K562 (cell line): ENCODE data around the gene HOXD12. TPM values are rescaled to one million over a fixed set of nuclear protein-coding genes. Genes with fewer than 3 reads are reported as not detected.

Experiments
- ATAC-seq: fragments of 200-7000 bp; cut with Tn5 transposase; 3 replicates; pipeline ENCODE4 v1.9.1; 2020; ENCODE audit warnings: moderate library complexity
- BruUV-seq: library from RNA; stranded (reverse); fragments of 400-500 nt; replicated peaks from 2 replicates; lab custom pipeline; 2021; lab: Mats Ljungman, UMichigan
- CTCF ChIA-PET: fragments of 300-600 bp; formaldehyde crosslinking; extraction: SDS; loops from one replicate; lab custom pipeline; 2021; ENCODE audit warnings: low intra/inter-chr PET ratio; lab: Yijun Ruan, JAX
- POLR2A ChIA-PET: fragments of 300-600, 350-650 bp; sonication (Branson Sonifier 250); formaldehyde crosslinking; extraction: SDS; loops from one replicate; lab custom pipeline; 2021; ENCODE audit warnings: antibody characterized with exemption, inconsistent platforms; lab: Yijun Ruan, JAX
- DNase-seq, 4 experiments: peaks; one replicate each; pipeline versions ENCODE4 v3.0.0 to v3.0.0-alpha.2; 2011 to 2018; ENCODE audit warnings: low spot score in 3 of 4, mixed read lengths in 3 of 4; ENCODE audit errors: extremely low read depth in 1 of 4
- FAIRE-seq: peaks from 2 replicates; lab custom pipeline; 2011; peaks lifted over from hg19 to GRCh38; lab: Jason Lieb, UNC
- H2AFZ ChIP-seq: 2 replicates; pipeline ENCODE4 v1.6.0; 2011; ENCODE audit warnings: low read depth, low read length, control low read depth, inconsistent platforms
- H3K27ac ChIP-seq: fragments of 200-600 bp; 3 replicates; pipeline ENCODE4 v1.8.0; 2011; ENCODE audit warnings: low read depth, mild to moderate bottlenecking, control low read depth, inconsistent platforms, low read length, moderate library complexity, mixed read lengths; ENCODE audit errors: extremely low read depth
- H3K27me3 ChIP-seq, 2 experiments: fragments of 300-600 bp in 1 of 2; 2 replicates in 1 of 2; 3 replicates in 1 of 2; pipeline versions ENCODE4 v1.6.0 to v1.8.0; 2011; ENCODE audit warnings: inconsistent platforms in 2 of 2, low read length in 2 of 2, mild to moderate bottlenecking in 1 of 2, mixed read lengths in 1 of 2, moderate library complexity in 1 of 2; ENCODE audit not compliant: control insufficient read depth in 2 of 2, insufficient read depth in 2 of 2
- H3K36me3 ChIP-seq: fragments of 300-600 bp; 3 replicates; pipeline ENCODE4 v1.8.0; 2011; ENCODE audit warnings: mild to moderate bottlenecking, low read length, inconsistent platforms; ENCODE audit not compliant: control insufficient read depth, insufficient read depth
- H3K4me1 ChIP-seq, 2 experiments: fragments of 200-600 bp in 1 of 2; replicated peaks in 1 of 2; 2 replicates in 1 of 2; 3 replicates in 1 of 2; pipeline versions ENCODE4 v1.5.1 to v1.8.0; 2011; ENCODE audit warnings: inconsistent platforms in 2 of 2, low read length in 2 of 2, mild to moderate bottlenecking in 1 of 2, mixed read lengths in 1 of 2, moderate library complexity in 1 of 2; ENCODE audit not compliant: control insufficient read depth in 2 of 2, insufficient read depth in 2 of 2
- H3K4me2 ChIP-seq: 2 replicates; pipeline ENCODE4 v1.6.1; 2011; ENCODE audit warnings: low read length, control low read depth, inconsistent platforms, mixed read lengths; ENCODE audit not compliant: insufficient read depth
- H3K4me3 ChIP-seq: fragments of 200-600 bp; sonication (generic), shearing (Covaris generic); 2 replicates; pipeline ENCODE4 v1.5.1; 2016; ENCODE audit warnings: control low read depth, inconsistent platforms
- H3K79me2 ChIP-seq: fragments of 200-600 bp; 3 replicates; pipeline ENCODE4 v1.8.0; 2011; ENCODE audit warnings: low read length, inconsistent platforms; ENCODE audit not compliant: control insufficient read depth, insufficient read depth
- H3K9ac ChIP-seq, 2 experiments: 2 replicates each; pipeline versions ENCODE4 v1.6.0 to v1.6.1; 2011; ENCODE audit warnings: low read depth in 2 of 2, low read length in 2 of 2, control low read depth in 1 of 2, inconsistent platforms in 1 of 2, mild to moderate bottlenecking in 1 of 2, mixed read lengths in 1 of 2; ENCODE audit not compliant: insufficient read depth in 1 of 2
- H3K9me1 ChIP-seq: one replicate; pipeline ENCODE4 v1.6.0; 2011; ENCODE audit warnings: inconsistent platforms, mild to moderate bottlenecking, low read length, moderate library complexity; ENCODE audit not compliant: control insufficient read depth, insufficient read depth
- H3K9me3 ChIP-seq: replicated peaks from 2 replicates; pipeline ENCODE4 v1.5.1; 2011; ENCODE audit warnings: low read depth, low read length, inconsistent platforms; ENCODE audit not compliant: control insufficient read depth, insufficient read depth
- H4K20me1 ChIP-seq: replicated peaks from 2 replicates; pipeline ENCODE4 v1.6.1; 2011; ENCODE audit warnings: low read length, inconsistent platforms, mixed read lengths; ENCODE audit not compliant: control insufficient read depth, insufficient read depth
- CBFB ChIP-seq: sonication (generic); formaldehyde crosslinking; IDR thresholded peaks from 2 replicates; pipeline ENCODE4 v1.4.0; 2020; ENCODE audit warnings: mild to moderate bottlenecking, missing genetic modification reagents
- CBX3 ChIP-seq, 2 experiments: IDR thresholded peaks; 1 replicate in 1 of 2; 2 replicates in 1 of 2; pipeline ENCODE4 v1.6.1; 2012; ENCODE audit warnings: inconsistent platforms in 2 of 2, low read length in 2 of 2, borderline replicate concordance in 1 of 2, control low read depth in 1 of 2
- CBX5 ChIP-seq: IDR thresholded peaks from 2 replicates; pipeline ENCODE4 v1.6.1; 2014; ENCODE audit warnings: low read depth, borderline replicate concordance
- CXXC5 ChIP-seq: fragments of 250-450 bp; sonication (Bioruptor Pico); IDR thresholded peaks from 2 replicates; pipeline ENCODE4 v1.8.0; 2022; ENCODE audit warnings: inconsistent platforms, mild to moderate bottlenecking, moderate library complexity
- NR1H2 ChIP-seq: sonication (generic); formaldehyde crosslinking; IDR thresholded peaks from 2 replicates; pipeline ENCODE4 v1.4.0; 2020; ENCODE audit warnings: mild to moderate bottlenecking, missing genetic modification reagents
- NR2C2 ChIP-seq, 2 experiments: fragments of 200-800 bp in 1 of 2; sonication (Bioruptor generic) in 1 of 2; sonication (generic) in 1 of 2; formaldehyde crosslinking in 1 of 2; IDR thresholded peaks; 2 replicates each; pipeline versions ENCODE4 v1.6.1 to v1.8.0; 2016 to 2022; ENCODE audit warnings: mild to moderate bottlenecking in 1 of 2, missing compliant biosample characterization in 1 of 2, missing genetic modification characterization in 1 of 2, missing genetic modification reagents in 1 of 2
- SMARCE1 ChIP-seq: fragments of 450-650 bp; IDR thresholded peaks from 2 replicates; pipeline ENCODE4 v1.7.1; 2016; ENCODE audit warnings: mild to moderate bottlenecking
- ZBTB2 ChIP-seq: fragments of 450-650 bp; IDR thresholded peaks from 2 replicates; pipeline ENCODE4 v1.6.1; 2016; ENCODE audit warnings: antibody characterized with exemption
- ZKSCAN8 ChIP-seq: fragments of 200-800 bp; sonication (Bioruptor generic); IDR thresholded peaks from 2 replicates; pipeline ENCODE4 v1.6.1; 2016; ENCODE audit warnings: missing genetic modification characterization, missing compliant biosample characterization
- ZNF12 ChIP-seq: sonication (generic); formaldehyde crosslinking; IDR thresholded peaks from 2 replicates; pipeline ENCODE4 v1.4.0; 2020; ENCODE audit warnings: mild to moderate bottlenecking, missing genetic modification reagents
- ZNF707 ChIP-seq: fragments of 250-450 bp; sonication (Bioruptor Pico); conservative IDR thresholded peaks from 2 replicates; pipeline ENCODE4 v1.8.0; 2022; ENCODE audit warnings: inconsistent platforms, mild to moderate bottlenecking, moderate library complexity
- WGBS: fragments of 100-300 bp; shearing (Covaris generic); methylation state at CpG from one replicate; pipeline ENCODE4 v1.1.6; 2016; ENCODE audit warnings: low coverage, mixed read lengths; ENCODE audit not compliant: insufficient coverage; ENCODE audit errors: missing lambda C conversion rate; 5-methylcytosine and 5-hydroxymethylcytosine counted together
- in situ Hi-C: fragments of 300-500 bp; cut with MboI; formaldehyde crosslinking; loops from 4 replicates; pipeline ENCODE4 v1.15.0; 2018; ENCODE audit warnings: inconsistent platforms, mixed read lengths
- intact Hi-C: fragments of 100-400 bp; cut with micrococcal nuclease; formaldehyde crosslinking; loops from 2 replicates; pipeline ENCODE4 v1.14.2; 2022
- polyA plus RNA-seq, 8 experiments: library from polyadenylated mRNA; depleted of rRNA in 4 of 8; stranded (reverse) in 5 of 8; unstranded in 3 of 8; fragments of >200 nt; fragmentation: Nextera tagmentation in 2 of 8; fragmentation: Illumina TruSeq in 1 of 8; extraction: Ambion mirVana in 2 of 8; extraction: Trizol in 1 of 8; gene quantifications; 2 replicates each; pipeline versions ENCODE4 v1.2.1 to v1.2.3, GENCODE V29; 2011 to 2014; ENCODE audit warnings: inconsistent platforms in 1 of 8, missing spikeins in 1 of 8
- total RNA-seq, 7 experiments: library from RNA; depleted of rRNA in 6 of 7; stranded (reverse); fragments of >200 nt in 6 of 7; fragmentation: Illumina TruSeq in 2 of 7; extraction: Trizol in 2 of 7; gene quantifications; 2 replicates each; pipeline versions ENCODE4 v1.2.1 to v1.2.3, GENCODE V29; 2011 to 2021; ENCODE audit warnings: low replicate concordance in 1 of 7

The HOXD12 gene
- total and polyA plus RNA-seq, 9 of the 15 experiments (the other 6 are each of a cell fraction or from before 2014, with no cell fraction given) = not detected

DNA sequence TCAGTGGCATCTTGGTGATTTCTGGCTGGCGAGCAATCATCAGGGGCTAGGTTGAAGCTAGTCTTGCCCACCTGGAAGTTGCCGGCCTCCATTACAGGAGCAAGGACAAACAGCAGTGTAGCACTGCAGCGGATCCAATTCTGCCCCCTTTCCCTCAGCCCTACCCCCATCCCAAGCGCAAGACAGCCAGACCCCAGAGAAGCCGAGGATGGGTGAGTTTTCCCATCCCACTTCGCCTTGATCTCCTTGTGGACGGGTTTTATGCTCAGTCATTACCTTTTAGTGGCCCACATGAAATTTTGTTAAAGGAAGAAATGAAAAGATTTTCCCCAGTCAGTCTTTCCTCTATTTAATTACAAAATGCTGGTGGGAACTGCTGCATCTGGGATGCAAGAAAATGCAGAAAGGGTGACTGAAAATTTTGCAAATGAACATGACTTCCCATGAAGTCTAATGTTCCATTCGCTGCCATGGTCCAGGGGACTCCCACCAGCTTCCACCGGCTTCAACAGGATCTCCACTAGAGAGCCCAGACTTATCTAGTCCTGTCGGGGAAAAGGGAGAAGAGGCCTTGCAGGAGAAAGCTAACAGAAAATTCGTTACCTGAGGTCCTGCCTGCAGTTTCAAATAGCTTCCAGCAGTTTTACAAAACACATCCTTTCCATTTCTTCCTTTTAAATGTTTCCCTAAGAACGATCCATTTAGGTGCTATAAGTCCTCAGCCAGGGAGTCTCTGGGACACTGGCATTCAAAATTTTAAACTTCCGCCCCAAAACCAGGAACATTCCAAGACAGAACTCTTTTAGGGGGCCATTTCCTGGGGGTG, 21.0 kb downstream of the HOXD12 start:
- H4K20me1 ChIP-seq = peaks cover 3% of the 10 kb centered on the region; the same call in 1 of the 2 replicates
- H3K4me2 ChIP-seq = no peak overlapping the region
- no peak overlapping the region for H3K9ac ChIP-seq
- H3K9me3 ChIP-seq = no peaks in the 10 kb centered on the region
- ChIA-PET POLR2A (interaction anchor here (1.0 kb wide), 1 partner anchor 434 kb away, joined by 3 read pairs; no protein-coding TSS in a partner anchor), CTCF (no interaction called here)
- H2AFZ ChIP-seq = no peak overlapping the region
- FAIRE-seq = no peak
- ATAC-seq = no peak
- no peaks in the 10 kb centered on the region for H3K9me1 ChIP-seq
- H3K27ac ChIP-seq = no peak overlapping the region
- H3K4me3 ChIP-seq = no peak overlapping the region
- H3K4me1 ChIP-seq = peaks cover 0 to 32% of the 10 kb centered on the region in 2 experiments; a peak in 2 of 5 replicates
- no peaks in the 10 kb centered on the region for H3K36me3 ChIP-seq
- H3K27me3 ChIP-seq = peaks cover 86 to 88% of the 10 kb centered on the region in 2 experiments
- under 1% methylated on average over 13 of the region's 13 CpGs for WGBS
- intact Hi-C loops (no loop called here), in situ Hi-C loops (no loop called here)
- no peaks in the 10 kb centered on the region for H3K79me2 ChIP-seq
- BruUV-seq = no TSS peak
- no peak for DNase-seq
- TF ChIP-seq ZKSCAN8 = no peak
- no peak for TF ChIP-seq CBFB (CRISPR knock-in tag)
- TF ChIP-seq SMARCE1 = no peak
- no peak for TF ChIP-seq ZBTB2
- TF ChIP-seq NR1H2 (CRISPR knock-in tag) = no peak
- TF ChIP-seq CBX3 (IDR thresholded peaks at IDR 0.05; ENCODE audit: borderline replicate concordance in 1 of 2, low read length in 2 of 2) = no peak
- TF ChIP-seq ZNF707 (CRISPR knock-in tag) = no peak
- no peak for TF ChIP-seq CBX5
- no peak for TF ChIP-seq NR2C2 (CRISPR knock-in tag; IDR thresholded peaks at IDR 0.05)
- no peak for TF ChIP-seq NR2C2 (tag; IDR thresholded peaks at IDR 0.05)
- no peak for TF ChIP-seq CXXC5 (CRISPR knock-in tag)
- TF ChIP-seq ZNF12 (CRISPR knock-in tag) = no peak
